ENCODE data around the gene RIPOR2. TPM values are rescaled to one million over a fixed set of nuclear protein-coding genes. Genes with fewer than 3 reads are reported as not detected.

The RIPOR2 gene
- total and polyA plus RNA-seq, 2 experiments from 2014 or later: 9.5 to 22.5 TPM

DNA sequence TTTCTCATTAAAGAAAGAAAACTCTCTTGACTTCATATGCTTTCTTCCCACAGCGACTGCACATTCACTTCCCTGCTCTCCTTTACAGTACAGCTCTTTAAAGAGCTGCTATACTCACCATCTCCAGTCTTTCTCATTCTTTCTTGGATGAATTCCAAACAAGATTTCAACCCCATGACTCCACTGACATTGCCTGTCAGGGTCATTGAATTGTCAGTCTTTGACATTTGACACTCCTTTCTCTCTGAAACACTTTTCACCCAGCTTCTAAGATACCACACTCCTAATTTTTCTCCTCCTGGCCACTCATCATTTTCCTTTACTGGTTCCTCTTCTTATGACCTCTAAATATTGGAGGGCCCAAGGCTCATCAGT, 136.2 kb downstream of the RIPOR2 start:
- H2AFZ ChIP-seq: no peak overlapping the region
- Mint-ChIP-seq H3K27ac (no peak overlapping the region), H3K4me1 (peaks cover 13% of the 10 kb centered on the region; the same call in 2 of the 3 replicates), H3K36me3 (ENCODE audit: low read depth) (no peaks in the 10 kb centered on the region), H3K9me3 (no peaks in the 10 kb centered on the region; the same call in 2 of the 3 replicates), H3K4me3 (no peak overlapping the region), H3K27me3 (ENCODE audit: insufficient read depth, low read depth, poor library complexity) (peaks cover 6% of the 10 kb centered on the region)
- H3F3A ChIP-seq (replicated peaks; ENCODE audit: low read depth): no peaks in the 10 kb centered on the region
- no peaks in the 10 kb centered on the region for H3K9me2 ChIP-seq (ENCODE audit: insufficient read depth)
- no peak for TF ChIP-seq ZNF114 (CRISPR knock-in tag; IDR thresholded peaks at IDR 0.05)
- H3K4me1 ChIP-seq (ENCODE audit: insufficient read depth): 0 out of 2 replicates have a peak, but pooled peaks cover 8% of the 10 kb centered on the region
- DNase-seq (ENCODE audit: low spot score) (no peak), ATAC-seq (no peak)
- no peak overlapping the region for H3K4me2 ChIP-seq
- H4K20me1 ChIP-seq (replicated peaks; ENCODE audit: insufficient read depth): no peaks in the 10 kb centered on the region
- H3K79me2 ChIP-seq (replicated peaks; ENCODE audit: insufficient read depth): no peaks in the 10 kb centered on the region
- no peak overlapping the region for H3K27ac ChIP-seq (ENCODE audit: low read depth)
- no peak overlapping the region for H3K4me3 ChIP-seq
- H3K36me3 ChIP-seq (ENCODE audit: insufficient read depth): no peaks in the 10 kb centered on the region
- no peaks in the 10 kb centered on the region for H3K27me3 ChIP-seq (ENCODE audit: insufficient read depth)

DNA sequence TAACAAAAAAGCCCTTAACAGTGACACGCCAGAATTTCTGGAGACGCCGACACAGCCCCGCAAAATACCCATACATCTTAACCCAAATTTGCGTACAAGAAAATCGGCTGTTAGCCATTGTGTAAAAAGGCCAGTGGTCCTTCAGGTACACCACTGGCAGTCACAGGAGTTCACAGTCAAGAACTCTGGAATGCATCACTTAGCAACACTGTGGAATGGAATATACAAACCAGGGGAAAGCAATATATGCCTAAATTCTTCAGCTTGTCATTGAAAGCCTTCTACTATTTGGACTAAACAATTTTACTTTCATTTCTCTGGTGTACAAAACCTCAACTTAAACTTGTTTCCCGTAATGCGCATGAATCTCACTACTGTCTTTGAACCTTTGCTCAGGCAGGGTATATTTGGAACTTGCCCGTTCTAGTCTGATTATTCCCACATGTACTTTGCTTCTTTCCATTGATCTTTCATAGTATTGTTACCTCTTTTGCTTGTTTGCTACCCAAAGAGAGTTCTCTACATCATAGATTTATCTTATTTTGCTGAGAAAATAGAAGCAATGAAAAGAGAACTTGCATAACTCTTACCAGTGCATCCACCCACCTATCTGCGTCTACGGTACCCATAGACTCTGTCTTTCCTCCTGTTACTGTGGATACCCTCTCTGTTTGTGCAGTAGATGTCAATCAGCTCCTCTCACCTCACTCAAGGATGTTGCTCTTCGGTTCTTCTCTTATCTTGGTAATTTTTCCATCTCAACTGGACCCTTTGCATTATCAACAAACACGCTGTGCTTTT, 136.8 kb downstream of the RIPOR2 start, which contains the start of gene ARMH2:
Gene ARMH2 (minus strand): TSS at position 178 of the 801 bp plus-strand sequence. CDS start 60 bp downstream, at position 118.
- ATAC-seq: no peak
- Histone ChIP-seq H3K27ac (ENCODE audit: low read depth) (no peak within 1 kb of the TSS), H2AFZ (peak within 1 kb of the TSS; percentile 45; the same call in 1 of the 2 replicates), H3K4me1 (ENCODE audit: insufficient read depth) (0 out of 2 replicates have a peak, but pooled peaks cover 8% of the 10 kb centered on the region), H3K79me2 (replicated peaks; ENCODE audit: insufficient read depth) (no peaks in the 10 kb centered on the region), H3F3A (replicated peaks; ENCODE audit: low read depth) (no peaks in the 10 kb centered on the region), H3K4me2 (no peak within 1 kb of the TSS), H3K36me3 (ENCODE audit: insufficient read depth) (no peaks in the 10 kb centered on the region), H3K27me3 (ENCODE audit: insufficient read depth) (no peaks in the 10 kb centered on the region), H3K9me2 (ENCODE audit: insufficient read depth) (no peaks in the 10 kb centered on the region), H4K20me1 (replicated peaks; ENCODE audit: insufficient read depth) (no peaks in the 10 kb centered on the region), H3K4me3 (no peak within 1 kb of the TSS)
- TF ChIP-seq ZNF114 (CRISPR knock-in tag; IDR thresholded peaks at IDR 0.05) (no peak), EZH2 (IDR thresholded peaks at IDR 0.05; ENCODE audit: low read depth, unreplicated experiment) (no peak), NANOG (IDR thresholded peaks at IDR 0.05; ENCODE audit: borderline replicate concordance) (no peak)
- TF ChIP-seq, protein P1, sequence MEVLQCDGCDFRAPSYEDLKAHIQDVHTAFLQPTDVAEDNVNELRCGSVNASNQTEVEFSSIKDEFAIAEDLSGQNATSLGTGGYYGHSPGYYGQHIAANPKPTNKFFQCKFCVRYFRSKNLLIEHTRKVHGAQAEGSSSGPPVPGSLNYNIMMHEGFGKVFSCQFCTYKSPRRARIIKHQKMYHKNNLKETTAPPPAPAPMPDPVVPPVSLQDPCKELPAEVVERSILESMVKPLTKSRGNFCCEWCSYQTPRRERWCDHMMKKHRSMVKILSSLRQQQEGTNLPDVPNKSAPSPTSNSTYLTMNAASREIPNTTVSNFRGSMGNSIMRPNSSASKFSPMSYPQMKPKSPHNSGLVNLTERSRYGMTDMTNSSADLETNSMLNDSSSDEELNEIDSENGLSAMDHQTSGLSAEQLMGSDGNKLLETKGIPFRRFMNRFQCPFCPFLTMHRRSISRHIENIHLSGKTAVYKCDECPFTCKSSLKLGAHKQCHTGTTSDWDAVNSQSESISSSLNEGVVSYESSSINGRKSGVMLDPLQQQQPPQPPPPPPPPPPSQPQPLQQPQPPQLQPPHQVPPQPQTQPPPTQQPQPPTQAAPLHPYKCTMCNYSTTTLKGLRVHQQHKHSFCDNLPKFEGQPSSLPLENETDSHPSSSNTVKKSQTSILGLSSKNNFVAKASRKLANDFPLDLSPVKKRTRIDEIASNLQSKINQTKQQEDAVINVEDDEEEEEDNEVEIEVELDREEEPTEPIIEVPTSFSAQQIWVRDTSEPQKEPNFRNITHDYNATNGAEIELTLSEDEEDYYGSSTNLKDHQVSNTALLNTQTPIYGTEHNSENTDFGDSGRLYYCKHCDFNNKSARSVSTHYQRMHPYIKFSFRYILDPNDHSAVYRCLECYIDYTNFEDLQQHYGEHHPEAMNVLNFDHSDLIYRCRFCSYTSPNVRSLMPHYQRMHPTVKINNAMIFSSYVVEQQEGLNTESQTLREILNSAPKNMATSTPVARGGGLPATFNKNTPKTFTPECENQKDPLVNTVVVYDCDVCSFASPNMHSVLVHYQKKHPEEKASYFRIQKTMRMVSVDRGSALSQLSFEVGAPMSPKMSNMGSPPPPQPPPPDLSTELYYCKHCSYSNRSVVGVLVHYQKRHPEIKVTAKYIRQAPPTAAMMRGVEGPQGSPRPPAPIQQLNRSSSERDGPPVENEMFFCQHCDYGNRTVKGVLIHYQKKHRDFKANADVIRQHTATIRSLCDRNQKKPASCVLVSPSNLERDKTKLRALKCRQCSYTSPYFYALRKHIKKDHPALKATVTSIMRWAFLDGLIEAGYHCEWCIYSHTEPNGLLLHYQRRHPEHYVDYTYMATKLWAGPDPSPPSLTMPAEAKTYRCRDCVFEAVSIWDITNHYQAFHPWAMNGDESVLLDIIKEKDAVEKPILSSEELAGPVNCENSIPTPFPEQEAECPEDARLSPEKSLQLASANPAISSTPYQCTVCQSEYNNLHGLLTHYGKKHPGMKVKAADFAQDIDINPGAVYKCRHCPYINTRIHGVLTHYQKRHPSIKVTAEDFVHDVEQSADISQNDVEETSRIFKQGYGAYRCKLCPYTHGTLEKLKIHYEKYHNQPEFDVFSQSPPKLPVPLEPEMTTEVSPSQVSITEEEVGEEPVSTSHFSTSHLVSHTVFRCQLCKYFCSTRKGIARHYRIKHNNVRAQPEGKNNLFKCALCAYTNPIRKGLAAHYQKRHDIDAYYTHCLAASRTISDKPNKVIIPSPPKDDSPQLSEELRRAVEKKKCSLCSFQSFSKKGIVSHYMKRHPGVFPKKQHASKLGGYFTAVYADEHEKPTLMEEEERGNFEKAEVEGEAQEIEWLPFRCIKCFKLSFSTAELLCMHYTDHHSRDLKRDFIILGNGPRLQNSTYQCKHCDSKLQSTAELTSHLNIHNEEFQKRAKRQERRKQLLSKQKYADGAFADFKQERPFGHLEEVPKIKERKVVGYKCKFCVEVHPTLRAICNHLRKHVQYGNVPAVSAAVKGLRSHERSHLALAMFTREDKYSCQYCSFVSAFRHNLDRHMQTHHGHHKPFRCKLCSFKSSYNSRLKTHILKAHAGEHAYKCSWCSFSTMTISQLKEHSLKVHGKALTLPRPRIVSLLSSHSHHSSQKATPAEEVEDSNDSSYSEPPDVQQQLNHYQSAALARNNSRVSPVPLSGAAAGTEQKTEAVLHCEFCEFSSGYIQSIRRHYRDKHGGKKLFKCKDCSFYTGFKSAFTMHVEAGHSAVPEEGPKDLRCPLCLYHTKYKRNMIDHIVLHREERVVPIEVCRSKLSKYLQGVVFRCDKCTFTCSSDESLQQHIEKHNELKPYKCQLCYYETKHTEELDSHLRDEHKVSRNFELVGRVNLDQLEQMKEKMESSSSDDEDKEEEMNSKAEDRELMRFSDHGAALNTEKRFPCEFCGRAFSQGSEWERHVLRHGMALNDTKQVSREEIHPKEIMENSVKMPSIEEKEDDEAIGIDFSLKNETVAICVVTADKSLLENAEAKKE (CRISPR knock-in tag; IDR thresholded peaks at IDR 0.05): no peak
- TF ChIP-seq, protein P2, sequence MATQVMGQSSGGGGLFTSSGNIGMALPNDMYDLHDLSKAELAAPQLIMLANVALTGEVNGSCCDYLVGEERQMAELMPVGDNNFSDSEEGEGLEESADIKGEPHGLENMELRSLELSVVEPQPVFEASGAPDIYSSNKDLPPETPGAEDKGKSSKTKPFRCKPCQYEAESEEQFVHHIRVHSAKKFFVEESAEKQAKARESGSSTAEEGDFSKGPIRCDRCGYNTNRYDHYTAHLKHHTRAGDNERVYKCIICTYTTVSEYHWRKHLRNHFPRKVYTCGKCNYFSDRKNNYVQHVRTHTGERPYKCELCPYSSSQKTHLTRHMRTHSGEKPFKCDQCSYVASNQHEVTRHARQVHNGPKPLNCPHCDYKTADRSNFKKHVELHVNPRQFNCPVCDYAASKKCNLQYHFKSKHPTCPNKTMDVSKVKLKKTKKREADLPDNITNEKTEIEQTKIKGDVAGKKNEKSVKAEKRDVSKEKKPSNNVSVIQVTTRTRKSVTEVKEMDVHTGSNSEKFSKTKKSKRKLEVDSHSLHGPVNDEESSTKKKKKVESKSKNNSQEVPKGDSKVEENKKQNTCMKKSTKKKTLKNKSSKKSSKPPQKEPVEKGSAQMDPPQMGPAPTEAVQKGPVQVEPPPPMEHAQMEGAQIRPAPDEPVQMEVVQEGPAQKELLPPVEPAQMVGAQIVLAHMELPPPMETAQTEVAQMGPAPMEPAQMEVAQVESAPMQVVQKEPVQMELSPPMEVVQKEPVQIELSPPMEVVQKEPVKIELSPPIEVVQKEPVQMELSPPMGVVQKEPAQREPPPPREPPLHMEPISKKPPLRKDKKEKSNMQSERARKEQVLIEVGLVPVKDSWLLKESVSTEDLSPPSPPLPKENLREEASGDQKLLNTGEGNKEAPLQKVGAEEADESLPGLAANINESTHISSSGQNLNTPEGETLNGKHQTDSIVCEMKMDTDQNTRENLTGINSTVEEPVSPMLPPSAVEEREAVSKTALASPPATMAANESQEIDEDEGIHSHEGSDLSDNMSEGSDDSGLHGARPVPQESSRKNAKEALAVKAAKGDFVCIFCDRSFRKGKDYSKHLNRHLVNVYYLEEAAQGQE (IDR thresholded peaks at IDR 0.05; ENCODE audit: unreplicated experiment): no peak
- TF ChIP-seq, protein P3, sequence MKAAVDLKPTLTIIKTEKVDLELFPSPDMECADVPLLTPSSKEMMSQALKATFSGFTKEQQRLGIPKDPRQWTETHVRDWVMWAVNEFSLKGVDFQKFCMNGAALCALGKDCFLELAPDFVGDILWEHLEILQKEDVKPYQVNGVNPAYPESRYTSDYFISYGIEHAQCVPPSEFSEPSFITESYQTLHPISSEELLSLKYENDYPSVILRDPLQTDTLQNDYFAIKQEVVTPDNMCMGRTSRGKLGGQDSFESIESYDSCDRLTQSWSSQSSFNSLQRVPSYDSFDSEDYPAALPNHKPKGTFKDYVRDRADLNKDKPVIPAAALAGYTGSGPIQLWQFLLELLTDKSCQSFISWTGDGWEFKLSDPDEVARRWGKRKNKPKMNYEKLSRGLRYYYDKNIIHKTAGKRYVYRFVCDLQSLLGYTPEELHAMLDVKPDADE (IDR thresholded peaks at IDR 0.05): no peak
- peaks cover 13% of the 10 kb centered on the region; the same call in 2 of the 3 replicates for H3K4me1 Mint-ChIP-seq
- peaks cover 6% of the 10 kb centered on the region for H3K27me3 Mint-ChIP-seq (ENCODE audit: insufficient read depth, low read depth, poor library complexity)
- no peaks in the 10 kb centered on the region for H3K36me3 Mint-ChIP-seq (ENCODE audit: low read depth)
- no peak within 1 kb of the TSS for H3K27ac Mint-ChIP-seq
- no peak for DNase-seq (ENCODE audit: low spot score)
- no peaks in the 10 kb centered on the region; the same call in 2 of the 3 replicates for H3K9me3 Mint-ChIP-seq
- H3K4me3 Mint-ChIP-seq: no peak within 1 kb of the TSS

All from GM23338 (cell line).